ENCODE measurements around the gene LRP5. TPM values are rescaled to one million over a fixed set of nuclear protein-coding genes. Genes with fewer than 3 reads are reported as not detected.
"Not testable (repeated sequence)": the region's sequence is repeated elsewhere in the genome, so short reads cannot be mapped to it uniquely, and the experiment has no call there.

Gene LRP5
- polyA plus RNA-seq, 3 donors: 30.4 to 55.7 (median 54.6) TPM

DNA sequence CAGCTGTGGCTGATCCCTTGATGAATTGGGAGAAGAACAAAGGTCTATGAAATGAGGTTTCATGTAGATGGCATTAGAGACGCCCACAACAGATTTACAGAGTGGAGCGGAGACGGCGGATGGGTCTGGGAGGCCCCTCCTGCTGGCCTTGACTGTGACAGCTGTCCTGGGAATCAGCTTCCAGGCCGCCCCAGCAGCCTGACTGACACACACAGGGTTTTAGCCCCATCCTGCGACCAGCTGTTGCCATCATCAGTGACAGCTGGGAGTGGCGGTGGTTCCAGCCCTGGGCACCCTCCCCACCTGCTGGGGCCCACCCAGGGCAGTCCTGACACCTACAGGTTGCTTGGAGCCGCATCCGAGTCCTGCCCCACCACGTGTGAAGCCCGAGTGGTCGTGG is 84.1 kb downstream of the LRP5 start:
- no peak for DNase-seq (ENCODE audit: extremely low read depth in 1 of 11, low read depth in 9 of 11, low spot score in 4 of 11)

DNA sequence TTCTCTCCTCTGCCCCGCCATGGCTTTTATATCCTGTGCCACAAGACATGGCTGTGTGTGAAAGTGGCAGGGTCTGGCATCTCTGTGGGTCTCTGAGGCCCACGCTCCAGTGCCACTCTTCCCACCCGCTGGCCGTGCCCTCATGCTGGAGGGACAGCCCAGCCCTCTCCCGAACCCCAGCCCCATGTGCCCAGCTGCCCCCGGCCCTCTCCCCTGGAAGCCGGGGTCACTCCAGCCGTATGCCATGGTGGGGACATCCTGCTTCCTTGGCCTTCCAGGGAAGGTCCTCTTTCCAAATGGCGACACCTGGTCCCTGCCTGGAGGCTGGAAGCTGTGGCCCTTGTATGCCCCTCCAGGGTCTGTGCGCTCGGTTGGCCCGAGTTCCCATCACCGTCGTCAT is 84.9 kb downstream of the LRP5 start:
- no peak for DNase-seq (ENCODE audit: extremely low read depth in 1 of 11, low read depth in 9 of 11, low spot score in 4 of 11)

DNA sequence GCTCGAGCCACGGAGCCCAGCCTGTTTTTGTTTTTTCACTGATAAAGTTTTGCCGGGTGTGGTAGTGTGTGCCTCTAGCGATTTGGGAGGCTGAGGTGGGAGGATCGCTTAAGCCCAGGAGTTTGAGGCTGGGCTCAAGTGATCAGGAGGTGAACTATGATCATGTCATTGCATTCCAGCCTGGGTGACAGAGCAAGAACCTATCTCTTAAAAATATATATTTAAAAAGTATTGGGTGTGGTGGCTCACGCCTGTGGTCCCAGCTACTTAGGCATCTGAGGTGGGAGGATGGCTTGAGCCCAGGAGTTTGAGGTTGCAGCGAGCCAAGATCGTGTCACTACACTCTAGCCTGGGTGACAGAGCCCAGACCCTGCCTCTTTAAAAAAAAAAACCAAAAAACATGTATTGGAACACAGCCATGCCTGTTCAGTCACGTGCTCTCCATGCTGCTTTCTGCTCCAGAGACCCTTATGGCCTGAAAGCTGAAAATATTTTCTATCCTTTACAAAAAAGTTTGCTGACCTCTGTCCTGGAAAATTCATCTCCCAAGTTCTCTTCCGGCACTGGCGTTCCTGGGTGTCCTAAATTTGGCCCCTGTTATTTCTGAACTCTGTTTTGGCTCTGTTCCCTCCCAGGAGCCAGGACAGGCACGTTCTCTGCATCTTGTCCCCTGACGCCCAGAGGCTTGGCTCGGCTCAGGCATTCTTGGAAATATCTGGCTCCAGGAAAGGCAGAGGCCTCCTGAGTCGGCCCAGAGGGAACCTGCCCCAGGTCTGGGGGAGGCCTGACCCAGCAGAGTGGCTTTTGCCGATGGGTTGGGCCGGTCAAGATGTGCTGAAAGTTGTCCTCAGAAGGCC is 86.8 kb downstream of the LRP5 start:
- DNase-seq (ENCODE audit: extremely low read depth in 1 of 11, low read depth in 9 of 11, low spot score in 4 of 11): peak in 2 of 11 donors; percentile 24 to 27

DNA sequence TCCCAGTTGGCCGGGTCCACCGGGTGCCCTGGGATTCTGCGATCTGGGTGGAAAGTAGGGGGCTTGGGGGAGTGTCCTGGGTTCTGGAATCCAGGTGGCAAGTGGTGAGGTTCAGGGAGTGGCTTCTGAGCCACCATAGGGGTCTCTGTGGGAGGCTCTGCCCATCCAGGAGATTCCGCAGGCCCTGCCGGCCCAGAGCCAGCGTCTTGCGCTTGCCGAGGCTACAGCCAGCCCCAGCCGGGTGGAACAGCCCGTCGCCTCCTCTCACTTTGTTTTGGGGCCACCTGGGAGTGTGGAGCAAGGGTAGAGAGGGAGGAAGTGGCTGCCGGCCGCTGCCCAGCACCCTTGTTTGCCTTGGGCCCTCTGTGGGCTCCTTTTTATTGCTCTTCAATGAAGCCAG is 87.5 kb downstream of the LRP5 start:
- no peak for DNase-seq (ENCODE audit: extremely low read depth in 1 of 11, low read depth in 9 of 11, low spot score in 4 of 11)

DNA sequence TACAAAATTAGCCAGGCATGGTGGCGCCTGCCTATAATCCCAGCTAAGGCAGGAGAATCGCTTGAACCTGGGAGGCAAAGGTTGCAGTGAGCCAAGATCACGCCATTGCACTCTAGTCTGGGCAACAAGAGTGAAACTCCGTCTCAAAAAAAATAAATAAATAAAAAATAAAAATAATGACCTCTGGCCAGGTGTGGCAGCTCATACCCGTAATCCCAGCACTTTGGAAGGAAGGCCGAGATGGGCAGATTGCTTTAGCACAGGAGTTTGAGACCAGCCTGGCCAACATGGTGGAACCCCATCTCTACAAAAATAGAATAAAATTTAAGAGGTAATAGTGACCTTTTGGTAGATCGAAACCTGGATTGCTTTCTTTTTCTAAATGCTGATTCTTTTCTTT is 88.2 kb downstream of the LRP5 start:
- not testable (repeated sequence) for DNase-seq (ENCODE audit: extremely low read depth in 1 of 11, low read depth in 9 of 11, low spot score in 4 of 11)

DNA sequence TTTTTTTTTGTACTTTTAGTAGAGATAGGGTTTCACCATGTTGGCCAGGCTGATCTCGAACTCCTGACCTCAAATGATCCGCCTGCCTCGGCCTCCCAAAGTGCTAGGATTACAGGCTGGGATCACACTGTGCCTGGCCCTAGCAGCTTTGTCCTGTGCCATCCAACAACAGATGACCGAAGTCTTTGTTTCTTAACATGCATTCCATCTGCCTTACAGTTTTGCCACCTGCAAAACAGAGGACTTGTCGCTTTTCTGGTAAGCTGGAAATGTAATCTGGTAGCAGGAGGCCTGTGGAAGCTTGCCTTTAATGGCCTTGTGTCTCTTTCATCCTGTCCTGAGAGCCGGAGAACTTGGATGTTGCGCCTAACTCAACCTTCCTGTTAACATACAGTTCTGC is 89.5 kb downstream of the LRP5 start:
- no peak for DNase-seq (ENCODE audit: extremely low read depth in 1 of 11, low read depth in 9 of 11, low spot score in 4 of 11)

DNA sequence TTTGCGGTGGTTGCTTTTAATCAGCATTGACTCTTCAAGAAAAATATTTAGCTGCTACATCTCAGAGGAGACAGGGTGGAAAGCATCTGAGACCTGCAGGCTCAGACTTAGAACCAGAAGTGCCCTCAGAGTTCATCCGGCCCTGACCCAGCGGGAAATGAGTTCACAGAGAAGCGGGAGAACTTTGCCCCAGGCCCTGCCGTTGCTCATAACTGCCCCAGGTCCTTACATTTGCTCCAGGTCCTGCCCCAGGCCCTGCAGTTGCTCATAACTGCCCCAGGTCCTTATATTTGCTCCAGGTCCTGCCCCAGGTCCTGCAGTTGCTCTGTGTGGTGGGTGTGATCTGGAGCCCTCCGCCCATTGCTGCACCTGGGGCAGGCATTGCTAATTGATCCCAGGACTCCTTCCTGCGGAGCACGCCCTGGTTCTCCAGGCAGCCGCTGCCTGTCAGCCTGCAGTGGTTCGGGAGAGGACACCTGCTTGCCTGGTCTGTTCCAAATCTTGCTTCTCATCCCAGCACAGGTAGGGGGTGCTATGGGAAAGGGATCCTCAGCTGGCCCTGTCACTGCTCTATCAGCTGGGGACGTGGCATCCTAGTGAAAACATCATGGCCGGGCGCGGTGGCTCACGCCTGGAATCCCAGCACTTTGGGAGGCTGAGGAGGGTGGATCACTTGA is 90.1 kb downstream of the LRP5 start:
- DNase-seq (ENCODE audit: extremely low read depth in 1 of 11, low read depth in 9 of 11, low spot score in 4 of 11): no peak

DNA sequence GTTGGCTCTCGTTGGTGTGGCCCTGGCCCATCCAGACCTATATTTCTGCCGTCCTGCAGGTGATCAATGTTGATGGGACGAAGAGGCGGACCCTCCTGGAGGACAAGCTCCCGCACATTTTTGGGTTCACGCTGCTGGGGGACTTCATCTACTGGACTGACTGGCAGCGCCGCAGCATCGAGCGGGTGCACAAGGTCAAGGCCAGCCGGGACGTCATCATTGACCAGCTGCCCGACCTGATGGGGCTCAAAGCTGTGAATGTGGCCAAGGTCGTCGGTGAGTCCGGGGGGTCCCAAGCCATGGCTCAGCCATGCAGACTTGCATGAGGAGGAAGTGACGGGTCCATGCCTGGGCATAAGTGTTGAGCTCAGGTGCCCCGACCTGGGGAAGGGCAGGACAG is 91.0 kb downstream of the LRP5 start:
- no peak for DNase-seq (ENCODE audit: extremely low read depth in 1 of 11, low read depth in 9 of 11, low spot score in 4 of 11)

DNA sequence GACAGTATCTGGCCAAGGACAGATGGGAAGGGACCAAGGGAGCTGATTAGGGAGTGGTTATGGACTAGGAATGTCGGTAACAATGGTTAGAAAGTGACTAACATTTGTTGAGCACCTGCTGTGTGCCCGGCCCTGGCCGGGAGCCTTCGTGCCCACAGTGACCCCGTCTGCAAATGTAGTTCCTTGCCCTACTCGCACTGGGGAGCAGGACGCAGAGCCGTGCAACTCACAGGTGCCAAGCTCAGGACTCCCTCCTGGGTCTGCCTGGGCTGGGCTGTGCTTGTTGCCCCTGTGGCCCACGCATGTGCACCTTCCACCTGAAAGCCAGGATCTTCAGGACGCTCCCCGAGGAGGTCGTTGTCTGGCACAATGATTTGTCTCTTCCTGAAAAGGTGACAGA is 91.4 kb downstream of the LRP5 start:
- no peak for DNase-seq (ENCODE audit: extremely low read depth in 1 of 11, low read depth in 9 of 11, low spot score in 4 of 11)

DNA sequence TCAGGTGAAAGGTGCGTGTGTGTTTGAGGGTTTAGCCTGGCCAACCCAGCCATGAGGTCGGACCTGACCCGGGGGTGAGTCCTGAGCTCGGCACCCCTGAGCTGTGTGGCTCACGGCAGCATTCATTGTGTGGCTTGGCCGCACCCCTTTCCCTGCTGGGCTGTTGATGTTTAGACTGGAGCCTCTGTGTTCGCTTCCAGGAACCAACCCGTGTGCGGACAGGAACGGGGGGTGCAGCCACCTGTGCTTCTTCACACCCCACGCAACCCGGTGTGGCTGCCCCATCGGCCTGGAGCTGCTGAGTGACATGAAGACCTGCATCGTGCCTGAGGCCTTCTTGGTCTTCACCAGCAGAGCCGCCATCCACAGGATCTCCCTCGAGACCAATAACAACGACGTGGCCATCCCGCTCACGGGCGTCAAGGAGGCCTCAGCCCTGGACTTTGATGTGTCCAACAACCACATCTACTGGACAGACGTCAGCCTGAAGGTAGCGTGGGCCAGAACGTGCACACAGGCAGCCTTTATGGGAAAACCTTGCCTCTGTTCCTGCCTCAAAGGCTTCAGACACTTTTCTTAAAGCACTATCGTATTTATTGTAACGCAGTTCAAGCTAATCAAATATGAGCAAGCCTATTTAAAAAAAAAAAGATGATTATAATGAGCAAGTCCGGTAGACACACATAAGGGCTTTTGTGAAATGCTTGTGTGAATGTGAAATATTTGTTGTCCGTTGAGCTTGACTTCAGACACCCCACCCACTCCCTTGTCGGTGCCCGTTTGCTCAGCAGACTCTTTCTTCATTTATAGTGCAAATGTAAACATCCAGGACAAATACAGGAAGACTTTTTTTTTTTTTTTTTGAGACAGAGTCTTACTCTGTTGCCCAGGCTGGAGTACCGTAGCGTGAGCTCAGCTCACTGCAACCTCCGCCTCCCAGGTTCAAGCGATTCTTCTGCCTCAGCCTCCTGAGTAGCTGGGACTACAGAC is 94.2 kb downstream of the LRP5 start:
- DNase-seq (ENCODE audit: extremely low read depth in 1 of 11, low read depth in 9 of 11, low spot score in 4 of 11): no peak

DNA sequence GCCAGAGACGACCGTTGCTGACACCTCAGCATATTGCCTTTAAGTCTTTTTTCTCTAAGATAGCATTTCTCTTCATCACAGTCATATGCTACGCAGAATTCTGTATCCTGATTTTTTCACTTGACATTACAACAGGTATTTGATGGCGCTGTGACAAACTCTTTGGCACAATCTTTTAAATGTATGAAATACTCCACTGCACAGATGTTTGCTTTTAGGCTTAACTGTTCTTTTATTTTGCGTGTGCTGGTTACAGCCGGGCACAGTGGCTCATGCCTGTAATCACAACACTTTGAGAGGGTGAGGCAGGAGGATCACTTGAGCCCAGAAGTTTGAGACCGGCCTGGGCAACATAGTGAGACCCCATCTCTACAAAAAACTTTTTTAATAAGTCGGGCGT is 96.1 kb downstream of the LRP5 start:
- no peak for DNase-seq (ENCODE audit: extremely low read depth in 1 of 11, low read depth in 9 of 11, low spot score in 4 of 11)

DNA sequence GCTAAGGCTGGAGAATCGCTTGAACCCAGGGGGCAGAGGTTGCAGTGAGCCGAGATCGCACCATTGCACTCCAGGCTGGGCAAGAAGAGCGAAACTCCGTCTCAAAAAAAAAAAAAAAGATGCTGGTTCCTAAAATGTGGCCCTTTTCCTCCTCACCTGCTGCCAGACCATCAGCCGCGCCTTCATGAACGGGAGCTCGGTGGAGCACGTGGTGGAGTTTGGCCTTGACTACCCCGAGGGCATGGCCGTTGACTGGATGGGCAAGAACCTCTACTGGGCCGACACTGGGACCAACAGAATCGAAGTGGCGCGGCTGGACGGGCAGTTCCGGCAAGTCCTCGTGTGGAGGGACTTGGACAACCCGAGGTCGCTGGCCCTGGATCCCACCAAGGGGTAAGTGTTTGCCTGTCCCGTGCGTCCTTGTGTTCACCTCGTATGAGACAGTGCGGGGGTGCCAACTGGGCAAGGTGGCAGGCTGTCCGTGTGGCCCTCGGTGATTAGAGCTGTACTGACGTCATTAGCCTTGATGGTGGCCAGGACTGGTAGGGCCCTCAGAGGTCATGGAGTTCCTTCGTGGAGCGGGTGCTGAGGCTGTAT is 97.5 kb downstream of the LRP5 start:
- no peak for DNase-seq (ENCODE audit: extremely low read depth in 1 of 11, low read depth in 9 of 11, low spot score in 4 of 11)

DNA sequence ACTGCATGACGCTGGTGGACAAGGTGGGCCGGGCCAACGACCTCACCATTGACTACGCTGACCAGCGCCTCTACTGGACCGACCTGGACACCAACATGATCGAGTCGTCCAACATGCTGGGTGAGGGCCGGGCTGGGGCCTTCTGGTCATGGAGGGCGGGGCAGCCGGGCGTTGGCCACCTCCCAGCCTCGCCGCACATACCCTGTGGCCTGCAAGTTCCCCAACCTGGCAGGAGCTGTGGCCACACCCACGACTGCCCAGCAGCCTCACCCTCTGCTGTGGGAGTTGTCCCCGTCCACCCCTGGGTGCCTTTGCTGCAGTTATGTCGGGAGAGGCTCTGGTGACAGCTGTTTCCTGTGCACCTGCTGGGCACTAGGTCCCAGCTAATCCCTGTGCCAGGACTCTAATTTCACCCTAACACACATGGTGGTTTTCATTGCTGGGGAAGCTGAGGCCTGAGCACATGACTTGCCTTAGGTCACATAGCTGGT is 99.2 kb downstream of the LRP5 start:
- DNase-seq (ENCODE audit: extremely low read depth in 1 of 11, low read depth in 9 of 11, low spot score in 4 of 11): no peak

DNA sequence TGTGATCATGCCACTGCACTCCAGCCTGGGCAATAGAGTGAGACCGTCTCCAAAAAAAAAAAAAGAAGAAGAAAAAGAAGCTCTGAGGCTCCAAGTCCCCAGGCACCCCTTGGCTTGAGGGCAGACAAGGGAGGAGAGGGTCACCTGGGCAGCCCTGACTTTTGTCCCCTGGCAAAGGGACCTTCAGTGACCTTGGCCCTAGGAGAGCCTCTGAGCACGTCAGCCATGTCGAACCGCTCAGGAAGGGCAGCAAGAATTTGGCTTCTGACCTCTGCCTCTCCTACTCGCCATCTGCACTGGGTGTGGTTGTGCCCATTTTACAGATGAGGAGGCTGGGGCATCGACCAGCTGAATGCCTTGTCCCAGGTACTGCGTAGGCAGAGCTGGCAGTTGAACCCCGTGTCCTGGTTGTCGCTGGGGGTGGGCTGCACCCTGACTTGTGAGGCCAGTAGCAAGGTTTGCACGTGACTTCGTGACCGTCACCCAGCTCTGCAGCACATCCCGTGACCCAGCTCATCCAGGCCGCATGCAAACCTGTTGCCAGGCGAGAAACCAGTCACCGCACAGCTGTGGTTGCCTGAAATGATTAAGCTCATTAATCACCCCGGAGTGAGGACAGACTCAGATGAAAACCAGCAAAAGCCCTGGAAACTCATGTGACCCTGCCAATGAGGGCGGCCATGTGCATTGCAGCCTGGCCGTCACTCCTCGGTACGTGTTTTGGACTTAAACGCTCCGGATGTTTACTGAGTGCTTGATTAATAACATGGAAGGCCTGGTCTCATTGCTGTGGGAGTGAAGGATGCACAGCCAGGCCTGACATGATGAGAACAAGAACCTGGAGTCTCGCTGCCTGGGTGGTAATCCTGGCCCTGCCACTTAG is 100.4 kb downstream of the LRP5 start:
- peak in 2 of 11 donors; percentile 12 to 17 for DNase-seq (ENCODE audit: extremely low read depth in 1 of 11, low read depth in 9 of 11, low spot score in 4 of 11)

DNA sequence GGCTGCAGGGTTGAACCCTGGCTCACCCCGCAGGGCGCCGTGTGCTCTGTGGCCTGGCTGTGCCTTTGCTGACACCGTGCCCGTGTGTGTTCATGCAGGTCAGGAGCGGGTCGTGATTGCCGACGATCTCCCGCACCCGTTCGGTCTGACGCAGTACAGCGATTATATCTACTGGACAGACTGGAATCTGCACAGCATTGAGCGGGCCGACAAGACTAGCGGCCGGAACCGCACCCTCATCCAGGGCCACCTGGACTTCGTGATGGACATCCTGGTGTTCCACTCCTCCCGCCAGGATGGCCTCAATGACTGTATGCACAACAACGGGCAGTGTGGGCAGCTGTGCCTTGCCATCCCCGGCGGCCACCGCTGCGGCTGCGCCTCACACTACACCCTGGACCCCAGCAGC is 101.2 kb downstream of the LRP5 start:
- no peak for DNase-seq (ENCODE audit: extremely low read depth in 1 of 11, low read depth in 9 of 11, low spot score in 4 of 11)

DNA sequence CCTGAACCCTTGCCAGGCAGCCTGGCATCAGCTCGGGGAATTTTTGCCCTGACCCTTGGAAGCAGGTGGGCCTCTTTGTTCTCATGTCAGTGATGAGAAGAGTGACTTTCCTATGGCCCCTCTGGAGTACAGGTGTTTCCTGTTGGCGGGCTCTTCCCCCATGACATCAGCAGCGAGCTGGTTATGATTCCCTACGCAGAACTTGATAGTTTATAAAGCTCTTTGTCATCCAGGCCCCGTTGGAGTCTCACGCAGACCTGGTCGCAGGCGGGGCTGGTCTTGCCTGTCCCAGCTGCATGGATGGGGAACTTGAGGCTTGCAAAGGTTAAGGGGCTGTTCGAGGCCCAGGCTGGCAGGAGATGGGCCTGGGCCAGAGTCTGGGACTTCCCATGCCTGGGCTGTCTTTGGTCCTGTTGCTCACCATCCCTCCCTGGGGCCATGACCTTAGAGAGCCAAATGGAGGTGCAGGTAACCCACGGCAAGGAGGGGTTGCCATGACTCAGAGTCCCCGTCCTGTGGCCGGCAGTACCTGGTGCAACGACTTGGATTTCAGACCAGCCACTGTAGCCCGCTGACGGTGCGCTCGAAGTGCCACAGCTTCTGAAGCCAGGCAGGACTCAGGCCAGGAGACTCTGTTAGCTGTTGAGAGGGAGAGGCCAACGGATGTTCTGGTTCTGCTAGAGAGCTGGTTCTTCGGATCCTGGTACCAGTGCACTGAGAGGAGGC is 102.3 kb downstream of the LRP5 start:
- no peak for DNase-seq (ENCODE audit: extremely low read depth in 1 of 11, low read depth in 9 of 11, low spot score in 4 of 11)

DNA sequence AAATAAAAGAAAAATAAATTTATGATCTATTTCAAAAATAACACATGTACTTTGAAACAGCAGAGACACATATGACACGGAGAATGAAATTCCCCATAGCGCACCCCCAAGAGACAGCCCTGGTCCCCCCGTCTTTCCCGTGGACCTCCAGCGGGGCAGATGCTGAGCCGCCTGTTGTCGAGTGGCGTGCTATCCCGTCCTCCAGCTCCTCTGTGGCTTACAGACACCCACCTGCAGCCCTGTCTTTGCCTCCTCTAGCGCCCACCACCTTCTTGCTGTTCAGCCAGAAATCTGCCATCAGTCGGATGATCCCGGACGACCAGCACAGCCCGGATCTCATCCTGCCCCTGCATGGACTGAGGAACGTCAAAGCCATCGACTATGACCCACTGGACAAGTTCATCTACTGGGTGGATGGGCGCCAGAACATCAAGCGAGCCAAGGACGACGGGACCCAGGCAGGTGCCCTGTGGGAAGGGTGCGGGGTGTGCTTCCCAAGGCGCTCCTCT is 103.7 kb downstream of the LRP5 start:
- DNase-seq (ENCODE audit: extremely low read depth in 1 of 11, low read depth in 9 of 11, low spot score in 4 of 11): no peak

Measured in renal cortex interstitium (tissue), 11 donors.